Measurements from ENCODE around the gene MED12L. TPM values are rescaled to one million over a fixed set of nuclear protein-coding genes. Genes with fewer than 3 reads are reported as not detected.

The MED12L gene
- total RNA-seq, 1 donor from 2014 or later = 1.4 TPM

GRCh38 chr3:151100076-151100475 lies 14.6 kb downstream of the MED12L start:
- Mint-ChIP-seq H3K27ac (ENCODE audit: unreplicated experiment) (no peak overlapping the region), H3K27me3 (ENCODE audit: unreplicated experiment) (peaks cover 39% of the 10 kb centered on the region), H3K36me3 (ENCODE audit: unreplicated experiment) (no peaks in the 10 kb centered on the region), H3K4me1 (ENCODE audit: unreplicated experiment) (no peaks in the 10 kb centered on the region), H3K9me3 (ENCODE audit: unreplicated experiment) (no peaks in the 10 kb centered on the region), H3K4me3 (ENCODE audit: unreplicated experiment) (no peak overlapping the region)
- no peak for TF ChIP-seq CTCF (IDR thresholded peaks at IDR 0.05)
- DNase-seq (ENCODE audit: extremely low spot score, unreplicated experiment) = no peak

DNA sequence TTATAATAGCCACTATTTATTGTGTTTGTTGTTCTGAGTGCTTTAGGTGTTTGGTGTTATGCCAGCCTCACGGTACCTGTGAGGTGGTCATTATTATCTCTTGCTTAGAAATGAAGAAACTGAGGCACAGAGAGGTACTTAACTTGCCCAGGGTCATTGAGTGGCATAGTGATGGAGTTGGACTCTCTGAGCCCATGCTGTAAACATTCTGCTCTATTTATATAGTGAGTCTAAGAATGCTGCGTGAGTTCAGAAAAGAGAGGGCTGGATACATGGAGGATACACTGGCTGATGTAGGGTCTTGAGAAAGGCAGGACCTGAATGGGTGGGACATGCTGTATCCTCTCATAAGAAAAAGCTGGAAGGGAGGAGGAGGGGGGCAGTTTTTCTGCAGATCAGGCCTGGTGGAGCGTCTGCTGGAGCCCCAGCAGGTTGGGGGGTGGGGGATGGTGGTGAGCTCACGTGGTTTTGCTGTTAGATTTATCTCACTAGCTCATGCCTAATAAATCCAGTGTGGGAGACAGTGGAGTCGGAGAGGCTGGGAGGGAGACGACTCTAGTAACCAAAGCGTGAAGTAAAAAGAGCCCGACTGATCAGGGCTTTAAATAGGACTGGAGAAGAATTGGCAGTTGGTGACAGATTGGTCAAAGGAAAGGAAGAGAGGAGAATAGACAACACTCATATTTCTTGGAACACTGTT lies 16.0 kb downstream of the MED12L start:
- Mint-ChIP-seq H3K4me3 (ENCODE audit: unreplicated experiment) (no peak overlapping the region), H3K9me3 (ENCODE audit: unreplicated experiment) (no peaks in the 10 kb centered on the region)
- no peak for DNase-seq (ENCODE audit: extremely low spot score, unreplicated experiment)

GRCh38 chr3:151106311-151106710 lies 20.8 kb downstream of the MED12L start:
- Mint-ChIP-seq H3K27ac (ENCODE audit: unreplicated experiment) (no peak overlapping the region), H3K27me3 (ENCODE audit: unreplicated experiment) (peaks cover 17% of the 10 kb centered on the region), H3K36me3 (ENCODE audit: unreplicated experiment) (no peaks in the 10 kb centered on the region), H3K4me1 (ENCODE audit: unreplicated experiment) (no peaks in the 10 kb centered on the region), H3K9me3 (ENCODE audit: unreplicated experiment) (no peaks in the 10 kb centered on the region), H3K4me3 (ENCODE audit: unreplicated experiment) (no peak overlapping the region)
- no peak for TF ChIP-seq CTCF (IDR thresholded peaks at IDR 0.05)
- DNase-seq (ENCODE audit: extremely low spot score, unreplicated experiment) = no peak

More for the DNA sequence above, 16.0 kb downstream of the MED12L start:
- Mint-ChIP-seq H3K27me3 (ENCODE audit: unreplicated experiment) (peaks cover 39% of the 10 kb centered on the region), H3K36me3 (ENCODE audit: unreplicated experiment) (no peaks in the 10 kb centered on the region), H3K27ac (ENCODE audit: unreplicated experiment) (no peak overlapping the region), H3K4me1 (ENCODE audit: unreplicated experiment) (no peaks in the 10 kb centered on the region)
- no peak for TF ChIP-seq CTCF (IDR thresholded peaks at IDR 0.05)

DNA sequence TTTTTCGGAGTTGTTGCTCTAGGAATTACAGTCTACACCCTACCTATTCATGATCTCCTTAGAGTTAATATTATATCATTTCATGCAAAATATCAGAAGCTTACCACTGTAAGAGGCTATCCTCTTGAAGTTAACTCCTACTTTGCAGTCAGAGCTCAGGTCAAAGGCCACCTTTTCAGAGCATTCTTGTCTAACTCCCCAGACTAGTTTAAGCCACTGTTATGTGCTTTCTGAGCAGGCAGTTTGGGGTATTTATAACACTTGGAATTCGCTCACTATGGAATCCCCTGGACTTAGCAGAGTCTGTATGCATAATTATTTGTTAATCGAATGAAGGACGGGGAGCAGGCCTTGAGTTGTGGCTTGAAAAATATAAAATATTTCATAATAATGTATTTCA lies 21.7 kb downstream of the MED12L start:
- no peak overlapping the region for H3K4me3 Mint-ChIP-seq (ENCODE audit: unreplicated experiment)
- TF ChIP-seq CTCF (IDR thresholded peaks at IDR 0.05) = no peak
- no peaks in the 10 kb centered on the region for H3K9me3 Mint-ChIP-seq (ENCODE audit: unreplicated experiment)
- no peaks in the 10 kb centered on the region for H3K36me3 Mint-ChIP-seq (ENCODE audit: unreplicated experiment)
- H3K27me3 Mint-ChIP-seq (ENCODE audit: unreplicated experiment) = peaks cover 16% of the 10 kb centered on the region
- no peak for DNase-seq (ENCODE audit: extremely low spot score, unreplicated experiment)
- no peaks in the 10 kb centered on the region for H3K4me1 Mint-ChIP-seq (ENCODE audit: unreplicated experiment)
- no peak overlapping the region for H3K27ac Mint-ChIP-seq (ENCODE audit: unreplicated experiment)

GRCh38 chr3:151107701-151108100 lies 22.2 kb downstream of the MED12L start:
- Mint-ChIP-seq H3K36me3 (ENCODE audit: unreplicated experiment) (no peaks in the 10 kb centered on the region), H3K4me3 (ENCODE audit: unreplicated experiment) (no peak overlapping the region), H3K4me1 (ENCODE audit: unreplicated experiment) (no peaks in the 10 kb centered on the region), H3K27ac (ENCODE audit: unreplicated experiment) (no peak overlapping the region), H3K9me3 (ENCODE audit: unreplicated experiment) (no peaks in the 10 kb centered on the region), H3K27me3 (ENCODE audit: unreplicated experiment) (peaks cover 12% of the 10 kb centered on the region)
- DNase-seq (ENCODE audit: extremely low spot score, unreplicated experiment) = no peak
- TF ChIP-seq CTCF (IDR thresholded peaks at IDR 0.05) = no peak
